ENCODE results near the gene PODXL. TPM values are rescaled to one million over a fixed set of nuclear protein-coding genes. Genes with fewer than 3 reads are reported as not detected.

The PODXL gene
- total RNA-seq, 2 donors from 2014 or later, result 523 to 701 TPM

GRCh38 chr7:131536361-131536849 lies 20.0 kb downstream of the PODXL start:
- peaks cover 39% of the 10 kb centered on the region for H3K4me1 Mint-ChIP-seq
- no peaks in the 10 kb centered on the region for H3K9me3 Mint-ChIP-seq
- H3K36me3 Mint-ChIP-seq (ENCODE audit: low read depth), result peaks cover 71% of the 10 kb centered on the region
- no peaks in the 10 kb centered on the region for H3K9me3 ChIP-seq (ENCODE audit: control insufficient read depth, low read length)
- peaks cover 21% of the 10 kb centered on the region for H3K4me1 ChIP-seq (ENCODE audit: control insufficient read depth, insufficient read depth, low read length)
- no peak for TF ChIP-seq CTCF (conservative IDR thresholded peaks at IDR 0.05)
- H3K36me3 ChIP-seq (ENCODE audit: control insufficient read depth, insufficient read depth, low read length), result peaks cover 82% of the 10 kb centered on the region
- no peak overlapping the region for H3K27ac ChIP-seq (ENCODE audit: low read depth, low read length)
- no peak overlapping the region for H3K4me3 ChIP-seq (ENCODE audit: low read length)
- H3K27ac Mint-ChIP-seq, result no peak overlapping the region
- no peak for DNase-seq
- H3K9ac ChIP-seq (ENCODE audit: extremely low read depth, low read length, poor library complexity, severe bottlenecking), result no peak overlapping the region
- no peaks in the 10 kb centered on the region for H3K27me3 ChIP-seq (ENCODE audit: control insufficient read depth, insufficient read depth, low read length, poor library complexity, severe bottlenecking)
- no peak overlapping the region for H3K4me3 Mint-ChIP-seq
- H3K27me3 Mint-ChIP-seq (ENCODE audit: insufficient read depth), result no peaks in the 10 kb centered on the region
- 73 to 80% methylated on average over 7 of the region's 7 CpGs for WGBS, 2 experiments (ENCODE audit: insufficient coverage in 1 of 2, insufficient read length in 1 of 2)

DNA sequence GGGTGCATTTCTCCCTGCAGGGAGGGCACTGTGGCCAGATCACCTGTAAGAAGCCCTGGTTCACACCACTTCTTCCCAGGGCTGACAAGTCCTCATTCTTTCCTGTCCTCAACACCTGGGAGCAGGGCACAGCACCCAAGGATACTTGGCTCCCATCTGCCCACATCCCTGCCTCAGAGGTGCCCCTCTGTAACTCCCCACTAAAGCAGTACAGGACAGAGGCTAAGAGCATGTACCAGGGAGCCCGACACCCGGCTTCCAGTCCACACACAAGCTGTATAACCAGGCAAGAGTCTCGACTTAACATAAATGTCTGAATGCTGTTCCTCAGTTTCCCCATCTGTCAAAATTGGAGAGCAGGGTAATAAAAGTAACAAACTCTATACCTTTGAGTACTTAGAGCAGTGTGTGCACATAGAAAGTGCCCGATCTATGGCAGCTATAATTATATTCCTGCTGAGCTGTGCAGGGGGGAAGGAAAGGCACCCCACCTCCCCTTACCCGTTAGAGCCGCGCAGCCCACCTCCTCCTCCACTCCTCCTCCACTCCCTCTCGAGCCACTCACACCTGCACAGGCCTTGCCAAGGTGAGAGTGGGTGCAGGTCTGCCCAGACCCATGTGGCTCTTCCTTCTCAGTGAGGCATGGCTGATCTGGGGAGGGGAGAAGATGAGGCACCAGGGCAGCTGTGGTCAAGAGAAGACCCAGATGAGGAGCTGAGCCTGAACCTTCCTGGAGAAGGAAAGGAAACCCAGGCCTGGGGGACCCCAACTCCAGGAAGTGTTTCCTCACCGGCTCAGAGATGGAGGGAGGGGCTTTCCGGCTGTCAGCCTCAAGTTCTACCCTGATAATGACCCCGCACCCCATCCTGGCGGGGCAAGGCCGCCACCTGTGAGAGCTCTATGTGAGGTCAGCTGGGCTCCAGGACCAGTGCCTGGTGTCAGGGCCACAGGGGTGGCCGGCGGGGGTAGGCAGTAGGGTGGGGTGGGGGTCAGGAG lies 22.6 kb downstream of the PODXL start:
- Histone ChIP-seq H3K9ac (ENCODE audit: extremely low read depth, low read length, poor library complexity, severe bottlenecking) (no peak overlapping the region), H3K27ac (ENCODE audit: low read depth, low read length) (no peak overlapping the region)

GRCh38 chr7:131533151-131533559 lies 23.3 kb downstream of the PODXL start:
- no peaks in the 10 kb centered on the region for H3K27me3 Mint-ChIP-seq (ENCODE audit: insufficient read depth)
- H3K36me3 Mint-ChIP-seq (ENCODE audit: low read depth), result peaks cover 63% of the 10 kb centered on the region
- no peak overlapping the region for H3K27ac Mint-ChIP-seq
- H3K4me3 Mint-ChIP-seq, result no peak overlapping the region
- Histone ChIP-seq H3K9me3 (ENCODE audit: control insufficient read depth, low read length) (no peaks in the 10 kb centered on the region), H3K4me1 (ENCODE audit: control insufficient read depth, insufficient read depth, low read length) (peaks cover 6% of the 10 kb centered on the region), H3K9ac (ENCODE audit: extremely low read depth, low read length, poor library complexity, severe bottlenecking) (no peak overlapping the region), H3K36me3 (ENCODE audit: control insufficient read depth, insufficient read depth, low read length) (peaks cover 80% of the 10 kb centered on the region), H3K27ac (ENCODE audit: low read depth, low read length) (no peak overlapping the region), H3K27me3 (ENCODE audit: control insufficient read depth, insufficient read depth, low read length, poor library complexity, severe bottlenecking) (no peaks in the 10 kb centered on the region), H3K4me3 (ENCODE audit: low read length) (no peak overlapping the region)
- WGBS, 2 experiments (ENCODE audit: insufficient coverage in 1 of 2, insufficient read length in 1 of 2), result 88 to 93% methylated on average over 4 to 9 of the region's 9 CpGs
- H3K9me3 Mint-ChIP-seq, result no peaks in the 10 kb centered on the region
- DNase-seq, result no peak
- no peak for TF ChIP-seq CTCF (conservative IDR thresholded peaks at IDR 0.05)
- H3K4me1 Mint-ChIP-seq, result peaks cover 24% of the 10 kb centered on the region

More for the DNA sequence above, 22.6 kb downstream of the PODXL start:
- Histone ChIP-seq H3K4me1 (ENCODE audit: control insufficient read depth, insufficient read depth, low read length) (peaks cover 8% of the 10 kb centered on the region), H3K27me3 (ENCODE audit: control insufficient read depth, insufficient read depth, low read length, poor library complexity, severe bottlenecking) (no peaks in the 10 kb centered on the region), H3K9me3 (ENCODE audit: control insufficient read depth, low read length) (no peaks in the 10 kb centered on the region), H3K4me3 (ENCODE audit: low read length) (no peak overlapping the region), H3K36me3 (ENCODE audit: control insufficient read depth, insufficient read depth, low read length) (peaks cover 78% of the 10 kb centered on the region)
- no peak for TF ChIP-seq CTCF (conservative IDR thresholded peaks at IDR 0.05)
- Mint-ChIP-seq H3K4me3 (no peak overlapping the region), H3K27ac (no peak overlapping the region), H3K9me3 (no peaks in the 10 kb centered on the region), H3K36me3 (ENCODE audit: low read depth) (peaks cover 61% of the 10 kb centered on the region), H3K4me1 (peaks cover 27% of the 10 kb centered on the region), H3K27me3 (ENCODE audit: insufficient read depth) (no peaks in the 10 kb centered on the region)
- DNase-seq, result no peak
- 94 to 100% methylated on average over 3 to 9 of the region's 15 CpGs for WGBS, 2 experiments (ENCODE audit: insufficient coverage in 1 of 2, insufficient read length in 1 of 2)

Measured in endodermal cell (in vitro differentiated cells).